Activated gamma-delta T cell treated with anti-CD3 and anti-CD28 coated beads, Interleukin-2, amount 50 U/mL, for 16 hours (primary cell): ENCODE data around the gene CCDC78.
"Not testable (repeated sequence)": the region's sequence is repeated elsewhere in the genome, so short reads cannot be mapped to it uniquely, and the experiment has no call there.

ENCODE experiments used
- DNase-seq: peaks from one replicate; pipeline ENCODE4 v3.0.0-alpha.2; 2020; ENCODE audit warnings: low read depth

The CCDC78 gene

DNA sequence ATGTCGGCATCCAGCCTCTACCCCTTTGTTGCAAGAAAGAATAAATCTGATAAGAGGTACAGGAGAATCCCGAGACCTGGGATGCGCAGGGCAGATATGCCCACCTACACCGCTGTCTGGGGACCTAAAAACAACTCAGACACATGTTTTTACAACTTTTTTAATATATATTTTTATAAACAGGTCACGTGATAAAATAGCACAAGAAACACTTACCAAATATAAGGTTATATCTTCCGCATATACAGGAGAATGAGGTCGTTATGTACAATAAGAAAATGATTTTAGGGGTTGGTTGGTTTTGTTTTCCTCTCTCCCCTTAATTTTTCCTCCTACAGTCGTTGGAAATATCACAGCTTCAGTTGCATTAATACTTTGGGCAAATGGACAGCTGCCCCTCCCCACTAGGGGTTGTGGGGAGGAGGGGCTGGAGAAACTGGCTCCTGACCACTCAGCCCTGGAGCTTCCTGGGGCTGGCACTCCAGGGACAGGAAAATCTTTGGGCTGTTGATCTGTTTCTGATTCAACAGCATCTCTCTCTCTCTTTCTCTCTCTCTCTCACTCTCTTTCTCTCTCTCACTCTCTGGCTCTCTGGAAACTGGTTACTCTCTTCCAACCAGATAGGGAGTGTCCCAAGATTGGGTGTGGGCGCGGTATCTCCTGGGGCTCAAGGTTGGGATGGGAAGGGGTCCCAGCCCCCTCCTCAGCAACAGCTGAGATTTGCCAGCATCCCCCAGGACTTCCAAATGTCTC is 33.7 kb downstream of the CCDC78 start:
- no peak for DNase-seq

GRCh38 chr16:691242-691641 is 35.0 kb downstream of the CCDC78 start:
- DNase-seq: not testable (repeated sequence)

- DNase-seq: no peak
These were observed 36.9 kb downstream of the CCDC78 start for GRCh38 chr16:689175-689897.

GRCh38 chr16:687499-687898 is 38.7 kb downstream of the CCDC78 start:
- DNase-seq: no peak

DNA sequence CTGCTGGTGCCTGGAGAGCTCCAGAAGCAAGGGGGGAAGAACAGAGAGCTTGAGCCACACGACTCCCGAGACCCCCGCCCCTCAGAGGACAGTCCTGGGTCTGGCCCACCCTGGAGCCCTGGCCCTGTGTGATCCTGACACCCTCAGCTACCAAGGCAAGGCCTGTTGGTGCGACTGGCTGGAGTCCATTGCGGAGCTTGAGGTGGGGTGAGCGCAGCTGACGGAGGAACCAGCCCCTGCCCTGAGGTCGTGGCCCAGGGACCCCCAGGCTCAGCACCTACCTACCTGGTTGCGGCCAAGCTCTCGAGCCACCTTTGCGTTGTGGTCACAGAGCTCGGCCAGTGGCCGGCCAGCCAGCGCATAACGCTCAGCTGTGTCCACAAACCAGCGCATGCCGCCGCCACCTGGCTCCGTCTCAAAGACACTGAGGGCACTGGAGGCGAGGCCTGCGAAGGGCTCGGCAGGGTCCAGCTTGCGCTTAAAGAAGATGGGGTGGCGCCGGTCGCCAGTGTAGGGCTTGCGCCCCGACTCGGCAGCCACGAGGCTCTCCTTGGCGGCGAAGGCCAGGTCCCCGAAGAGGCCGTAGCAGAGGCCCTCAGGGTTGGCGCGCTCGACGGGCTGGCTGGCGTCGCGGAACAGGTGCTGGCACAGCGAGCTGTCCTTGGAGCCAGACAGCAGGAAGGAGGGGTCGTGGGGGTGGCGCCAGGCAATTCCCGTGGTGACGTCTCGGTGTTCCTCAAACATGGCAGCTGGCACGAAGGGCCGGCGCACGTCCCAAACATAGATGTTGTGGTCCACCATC is 39.6 kb downstream of the CCDC78 start:
- DNase-seq: no peak

DNA sequence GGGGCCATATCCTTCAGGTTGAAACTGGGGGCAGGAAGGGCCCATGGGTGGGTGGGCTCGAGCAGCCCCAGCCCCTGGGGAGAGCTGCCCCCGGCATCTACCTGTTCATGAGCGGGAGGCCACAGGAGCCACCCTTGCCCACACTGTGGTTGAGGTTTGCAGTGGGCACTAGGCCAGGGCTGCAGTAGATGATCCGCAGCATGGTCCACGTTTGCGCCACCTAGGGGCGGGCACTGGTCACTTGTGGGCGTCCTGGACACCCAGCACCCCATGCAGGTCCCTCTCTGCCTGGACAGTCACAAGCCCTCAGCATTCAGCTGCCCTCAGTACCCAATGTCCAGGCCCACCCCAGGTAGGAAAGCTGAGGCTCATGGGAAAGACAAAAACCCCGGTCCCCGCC is 40.3 kb downstream of the CCDC78 start:
- no peak for DNase-seq

DNA sequence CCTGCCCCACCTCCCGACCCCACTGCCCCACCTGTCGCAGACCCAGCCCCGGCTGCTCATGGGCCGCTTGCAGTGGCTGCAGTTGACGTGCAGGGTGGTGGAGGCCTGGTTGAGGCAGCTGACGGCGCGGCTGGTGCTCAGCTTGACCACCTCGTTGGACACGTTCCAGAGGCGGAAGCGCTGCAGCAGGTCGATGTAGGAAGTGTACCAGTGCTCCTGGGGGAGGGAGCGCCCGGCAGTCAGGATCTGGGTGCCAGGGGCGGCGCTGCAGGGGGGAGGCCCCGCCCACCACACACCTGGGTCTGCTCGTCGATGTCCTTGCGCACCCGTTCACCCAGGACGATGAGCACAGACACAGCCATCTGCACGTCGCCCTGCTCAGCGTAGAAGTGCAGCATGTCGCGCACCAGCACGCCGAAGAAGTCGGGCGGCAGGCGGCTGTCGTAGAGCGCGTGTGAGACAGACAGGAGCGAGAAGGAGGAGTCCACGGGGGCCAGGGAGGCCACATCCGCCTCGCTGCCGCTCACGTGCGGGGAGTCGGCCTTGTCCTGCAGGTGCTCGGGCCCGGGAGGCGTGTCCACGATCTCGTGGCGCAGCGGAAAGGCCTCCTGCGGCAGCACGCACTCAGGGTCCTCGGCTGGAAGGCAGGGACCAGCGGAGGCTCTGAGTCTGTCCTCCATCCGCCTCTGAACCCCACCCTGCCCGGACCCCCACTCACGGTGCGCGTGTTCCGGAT is 41.1 kb downstream of the CCDC78 start:
- DNase-seq: no peak

- peak; percentile 96 for DNase-seq
These were observed 42.0 kb downstream of the CCDC78 start, which contains the start of gene JMJD8 for GRCh38 chr16:684071-684794. JMJD8 (minus strand) TSS chr16:684334; CDS start chr16:684319, 15 bp downstream.

DNA sequence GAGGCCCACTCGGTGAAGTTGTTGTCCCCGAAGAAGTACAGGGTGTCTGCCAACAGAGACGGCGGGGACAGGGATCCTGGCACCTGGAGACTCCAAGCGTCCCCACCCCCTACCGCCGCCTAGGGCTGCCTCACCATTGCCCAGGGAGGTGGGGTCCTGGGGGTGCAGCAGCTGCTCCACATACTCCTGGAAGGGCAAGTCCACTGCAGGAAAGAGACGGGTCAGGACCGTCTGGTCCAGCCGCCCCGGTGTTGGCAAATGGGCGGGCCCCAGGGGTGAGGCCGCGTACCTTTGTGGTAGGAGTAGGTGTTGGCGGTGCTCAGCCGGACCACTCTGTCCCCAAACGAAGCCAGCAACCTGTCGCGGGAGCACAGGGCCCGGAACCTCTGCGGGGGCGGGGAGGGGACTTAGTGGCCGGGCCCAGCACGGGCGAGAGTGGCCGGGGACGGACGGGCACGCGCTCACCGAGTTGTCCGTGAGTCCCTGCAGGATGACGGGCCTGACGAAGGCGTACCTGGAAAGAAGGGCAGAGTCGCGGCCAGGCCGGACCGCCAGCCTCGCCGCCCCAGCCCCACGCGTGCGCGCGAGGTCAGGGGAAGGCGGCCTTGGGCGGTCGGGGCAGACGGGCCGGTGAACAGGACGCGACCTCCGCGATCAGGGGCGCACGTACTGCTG is 42.7 kb downstream of the CCDC78 start:
- DNase-seq: no peak

- DNase-seq: no peak
These were observed 43.5 kb downstream of the CCDC78 start for GRCh38 chr16:682493-683395.

DNA sequence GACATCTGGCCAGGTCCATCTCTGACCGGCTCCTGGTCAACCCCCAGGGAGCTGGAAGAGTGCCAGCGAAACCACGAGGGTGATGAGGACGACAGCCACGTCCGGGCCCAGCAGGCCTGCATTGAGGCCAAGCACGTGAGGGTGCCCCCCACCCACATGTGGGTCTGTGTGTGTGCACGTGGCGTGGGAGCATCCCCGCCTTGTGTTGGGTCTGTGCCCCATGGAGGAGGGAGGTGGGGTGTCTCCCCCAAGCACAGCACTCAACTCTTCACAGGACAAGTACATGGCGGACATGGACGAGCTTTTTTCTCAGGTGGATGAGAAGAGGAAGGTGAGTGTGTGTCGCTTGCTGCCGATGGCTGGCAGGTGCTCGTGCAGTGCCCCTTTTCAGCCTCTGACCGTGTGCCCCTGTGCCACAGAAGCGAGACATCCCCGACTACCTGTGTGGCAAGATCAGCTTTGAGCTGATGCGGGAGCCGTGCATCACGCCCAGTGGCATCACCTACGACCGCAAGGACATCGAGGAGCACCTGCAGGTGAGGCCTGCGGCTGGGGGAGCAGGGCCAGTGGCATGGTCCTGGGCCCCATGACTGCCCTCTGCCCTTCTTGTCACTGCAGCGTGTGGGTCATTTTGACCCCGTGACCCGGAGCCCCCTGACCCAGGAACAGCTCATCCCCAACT is 44.4 kb downstream of the CCDC78 start:
- no peak for DNase-seq

DNA sequence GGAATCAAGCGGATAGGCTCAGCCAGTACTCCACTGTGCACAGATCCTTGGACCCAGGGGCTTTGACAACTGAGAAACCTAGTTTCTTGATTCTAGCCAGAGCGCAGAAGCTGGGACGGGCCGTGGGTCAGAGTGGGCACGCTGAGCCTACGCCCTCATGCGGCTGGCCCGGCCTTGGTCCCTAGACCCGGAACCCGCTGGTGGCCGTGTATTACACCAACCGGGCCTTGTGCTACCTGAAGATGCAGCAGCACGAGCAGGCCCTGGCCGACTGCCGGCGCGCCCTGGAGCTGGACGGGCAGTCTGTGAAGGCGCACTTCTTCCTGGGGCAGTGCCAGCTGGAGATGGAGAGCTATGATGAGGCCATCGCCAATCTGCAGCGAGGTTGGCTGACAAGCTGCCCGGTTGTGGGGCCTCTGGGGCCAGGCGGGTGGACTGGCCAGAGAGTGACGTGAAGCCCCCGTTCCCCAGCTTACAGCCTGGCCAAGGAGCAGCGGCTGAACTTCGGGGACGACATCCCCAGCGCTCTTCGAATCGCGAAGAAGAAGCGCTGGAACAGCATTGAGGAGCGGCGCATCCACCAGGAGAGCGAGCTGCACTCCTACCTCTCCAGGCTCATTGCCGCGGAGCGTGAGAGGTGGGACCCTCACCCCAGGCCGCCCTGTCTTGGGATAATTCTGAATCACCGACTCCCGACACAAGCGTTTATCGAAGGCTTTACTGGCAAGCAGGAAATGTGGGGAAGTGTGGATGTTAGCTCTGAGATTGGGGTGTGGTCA is 45.1 kb downstream of the CCDC78 start:
- no peak for DNase-seq

DNA sequence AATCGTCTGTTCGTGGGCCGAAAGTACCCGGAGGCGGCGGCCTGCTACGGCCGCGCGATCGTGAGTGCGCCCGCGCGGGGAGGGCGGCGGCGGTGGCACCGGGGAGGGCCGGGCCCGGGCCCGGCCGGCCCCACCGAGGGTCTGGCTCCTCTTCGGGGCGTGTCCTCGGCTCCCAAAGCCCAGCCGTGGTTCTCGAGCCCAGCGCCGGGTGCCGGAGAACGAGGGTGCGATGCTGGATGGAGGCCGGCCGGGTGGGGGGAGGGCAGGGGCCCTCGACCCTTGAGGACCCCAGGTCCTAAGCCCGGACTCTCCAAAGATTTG is 45.7 kb downstream of the CCDC78 start:
- no peak for DNase-seq

DNA sequence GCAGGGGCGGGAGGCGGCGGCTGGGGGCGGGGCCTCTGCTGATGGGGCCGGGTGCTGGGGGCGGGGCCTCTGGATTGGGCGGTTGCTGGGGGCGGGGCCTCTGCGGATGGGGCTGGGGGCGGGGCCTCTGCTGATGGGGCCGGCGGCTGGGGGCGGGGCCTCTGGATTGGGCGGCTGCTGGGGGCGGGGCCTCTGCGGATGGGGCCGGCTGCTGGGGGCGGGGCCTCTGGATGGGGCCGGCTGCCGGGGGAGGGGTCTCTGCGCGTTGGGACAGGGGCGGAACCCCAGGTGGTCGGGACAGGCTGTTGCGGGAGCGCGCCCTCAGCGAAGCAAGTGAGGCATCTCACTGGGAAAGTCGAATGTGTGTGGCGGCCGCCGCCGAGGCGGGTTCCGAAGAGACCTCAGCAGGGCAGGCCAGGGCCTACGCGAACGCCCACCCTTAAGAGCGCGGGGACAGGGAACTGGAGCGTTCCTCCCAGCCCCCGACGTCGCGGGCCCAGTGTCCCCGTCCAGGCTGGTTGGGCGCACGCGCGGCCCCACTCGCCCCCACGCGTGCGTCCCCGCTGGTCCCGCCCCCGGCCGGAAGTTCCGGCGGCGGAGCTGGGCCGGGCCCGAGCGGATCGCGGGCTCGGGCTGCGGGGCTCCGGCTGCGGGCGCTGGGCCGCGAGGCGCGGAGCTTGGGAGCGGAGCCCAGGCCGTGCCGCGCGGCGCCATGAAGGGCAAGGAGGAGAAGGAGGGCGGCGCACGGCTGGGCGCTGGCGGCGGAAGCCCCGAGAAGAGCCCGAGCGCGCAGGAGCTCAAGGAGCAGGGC is 46.2 kb downstream of the CCDC78 start, which contains the start of gene STUB1:
TSS of gene STUB1 (plus strand) at position 597 of the 811 bp plus-strand sequence. CDS start at position 713, 116 bp downstream.
- DNase-seq: peak; percentile 79

GRCh38 chr16:678858-679813 is 47.1 kb downstream of the CCDC78 start:
- DNase-seq: no peak

DNA sequence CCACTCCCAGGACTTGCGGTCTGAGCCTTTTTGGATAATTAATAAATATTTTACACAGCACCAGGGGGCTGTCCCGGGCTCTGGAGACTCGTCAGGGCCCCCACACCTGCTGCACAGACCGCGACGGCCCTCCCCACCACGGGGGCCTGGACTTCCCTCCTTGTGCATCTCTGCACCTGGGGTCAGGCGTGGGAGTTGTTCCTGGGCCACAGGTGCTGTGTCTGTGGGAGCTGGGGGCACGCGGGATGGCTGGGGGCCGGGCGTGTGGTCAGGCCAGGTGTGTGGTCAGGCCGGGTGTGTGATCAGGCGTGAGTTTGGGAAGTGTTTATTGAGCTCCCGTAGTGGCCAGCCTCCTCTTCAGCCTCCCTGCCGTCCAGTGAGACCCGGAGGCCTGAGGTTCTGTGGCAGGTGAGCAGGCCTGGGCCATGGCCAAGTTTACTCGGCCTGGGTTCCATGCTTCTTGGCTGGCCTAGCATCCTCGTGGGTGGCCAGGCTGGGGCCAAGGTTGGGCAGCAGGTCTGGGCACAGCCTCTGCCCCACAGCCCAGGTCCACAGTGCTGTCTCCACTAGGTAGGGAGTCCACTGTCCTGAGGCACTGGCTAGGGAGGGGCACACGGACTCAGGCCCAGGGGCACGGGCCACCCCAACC is 47.9 kb downstream of the CCDC78 start:
- DNase-seq: no peak
